ENCODE data around the gene PTBP1. TPM values are rescaled to one million over a fixed set of nuclear protein-coding genes. Genes with fewer than 3 reads are reported as not detected.

The PTBP1 gene
- total RNA-seq, 1 experiment from 2014 or later: 515 TPM

- Histone ChIP-seq H3K27me3 (ENCODE audit: control insufficient read depth, insufficient read depth, low read length) (no peaks in the 10 kb centered on the region), H3K4me3 (ENCODE audit: low read depth in 2 of 2, low read length in 2 of 2) (no peak overlapping the region), H3K36me3 (ENCODE audit: control insufficient read depth, insufficient read depth, low read length) (peaks cover 12% of the 10 kb centered on the region), H3K27ac (ENCODE audit: low read length) (no peak overlapping the region), H3K9me3 (ENCODE audit: control insufficient read depth, insufficient read depth, low read depth, low read length) (no peaks in the 10 kb centered on the region), H3K4me1 (ENCODE audit: control insufficient read depth, insufficient read depth, low read length) (no peaks in the 10 kb centered on the region)
- TF ChIP-seq TCF7L2 (IDR thresholded peaks at IDR 0.05; ENCODE audit: low read depth, low read length) (no peak), POLR2AphosphoS5 (IDR thresholded peaks at IDR 0.05; ENCODE audit: low read depth, low read length) (no peak), CTCF (IDR thresholded peaks at IDR 0.05) (no peak), SIN3A (IDR thresholded peaks at IDR 0.05; ENCODE audit: borderline replicate concordance, insufficient read depth, low read depth, low read length) (no peak)
- TF ChIP-seq, protein P1, sequence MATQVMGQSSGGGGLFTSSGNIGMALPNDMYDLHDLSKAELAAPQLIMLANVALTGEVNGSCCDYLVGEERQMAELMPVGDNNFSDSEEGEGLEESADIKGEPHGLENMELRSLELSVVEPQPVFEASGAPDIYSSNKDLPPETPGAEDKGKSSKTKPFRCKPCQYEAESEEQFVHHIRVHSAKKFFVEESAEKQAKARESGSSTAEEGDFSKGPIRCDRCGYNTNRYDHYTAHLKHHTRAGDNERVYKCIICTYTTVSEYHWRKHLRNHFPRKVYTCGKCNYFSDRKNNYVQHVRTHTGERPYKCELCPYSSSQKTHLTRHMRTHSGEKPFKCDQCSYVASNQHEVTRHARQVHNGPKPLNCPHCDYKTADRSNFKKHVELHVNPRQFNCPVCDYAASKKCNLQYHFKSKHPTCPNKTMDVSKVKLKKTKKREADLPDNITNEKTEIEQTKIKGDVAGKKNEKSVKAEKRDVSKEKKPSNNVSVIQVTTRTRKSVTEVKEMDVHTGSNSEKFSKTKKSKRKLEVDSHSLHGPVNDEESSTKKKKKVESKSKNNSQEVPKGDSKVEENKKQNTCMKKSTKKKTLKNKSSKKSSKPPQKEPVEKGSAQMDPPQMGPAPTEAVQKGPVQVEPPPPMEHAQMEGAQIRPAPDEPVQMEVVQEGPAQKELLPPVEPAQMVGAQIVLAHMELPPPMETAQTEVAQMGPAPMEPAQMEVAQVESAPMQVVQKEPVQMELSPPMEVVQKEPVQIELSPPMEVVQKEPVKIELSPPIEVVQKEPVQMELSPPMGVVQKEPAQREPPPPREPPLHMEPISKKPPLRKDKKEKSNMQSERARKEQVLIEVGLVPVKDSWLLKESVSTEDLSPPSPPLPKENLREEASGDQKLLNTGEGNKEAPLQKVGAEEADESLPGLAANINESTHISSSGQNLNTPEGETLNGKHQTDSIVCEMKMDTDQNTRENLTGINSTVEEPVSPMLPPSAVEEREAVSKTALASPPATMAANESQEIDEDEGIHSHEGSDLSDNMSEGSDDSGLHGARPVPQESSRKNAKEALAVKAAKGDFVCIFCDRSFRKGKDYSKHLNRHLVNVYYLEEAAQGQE (IDR thresholded peaks at IDR 0.05; ENCODE audit: insufficient read depth in 1 of 2, low read depth in 2 of 2, low read length in 1 of 2): no peak
- DNase-seq (ENCODE audit: low read depth, low spot score): no peak
- POLR2A ChIA-PET: interaction anchor here (0.6 to 0.7 kb wide), 2 partner anchors 16 to 30 kb away, joined by 4 read pairs; no protein-coding TSS in a partner anchor
- in situ Hi-C loops (cut with HindIII; ENCODE audit: low pct_unique_long_range_greater_than_20kb, low sequenced_read_pairs) (no loop called here), intact Hi-C loops (cut with micrococcal nuclease; ENCODE audit: unreplicated experiment) (no loop called here)
- no TSS peak for BruUV-seq (replicated peaks)
- no peak for ATAC-seq
- CTCF ChIA-PET: no interaction called here
These were observed 13.0 kb downstream of the PTBP1 start for GRCh38 chr19:810077-810855.

DNA sequence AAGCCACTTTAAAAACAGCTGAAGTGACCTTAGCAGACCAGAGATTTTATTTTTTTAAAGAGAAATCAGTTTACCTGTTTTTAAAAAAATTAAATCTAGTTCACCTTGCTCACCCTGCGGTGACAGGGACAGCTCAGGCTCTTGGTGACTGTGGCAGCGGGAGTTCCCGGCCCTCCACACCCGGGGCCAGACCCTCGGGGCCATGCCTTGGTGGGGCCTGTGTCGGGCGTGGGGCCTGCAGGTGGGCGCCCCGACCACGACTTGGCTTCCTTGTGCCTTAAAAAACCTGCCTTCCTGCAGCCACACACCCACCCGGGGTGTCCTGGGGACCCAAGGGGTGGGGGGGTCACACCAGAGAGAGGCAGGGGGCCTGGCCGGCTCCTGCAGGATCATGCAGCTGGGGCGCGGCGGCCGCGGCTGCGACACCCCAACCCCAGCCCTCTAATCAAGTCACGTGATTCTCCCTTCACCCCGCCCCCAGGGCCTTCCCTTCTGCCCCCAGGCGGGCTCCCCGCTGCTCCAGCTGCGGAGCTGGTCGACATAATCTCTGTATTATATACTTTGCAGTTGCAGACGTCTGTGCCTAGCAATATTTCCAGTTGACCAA, 13.7 kb downstream of the PTBP1 start:
- intact Hi-C loops (cut with micrococcal nuclease; ENCODE audit: unreplicated experiment) (no loop called here), in situ Hi-C loops (cut with HindIII; ENCODE audit: low pct_unique_long_range_greater_than_20kb, low sequenced_read_pairs) (no loop called here)
- ChIA-PET POLR2A (no interaction called here), CTCF (no interaction called here)
- Histone ChIP-seq H3K4me1 (ENCODE audit: control insufficient read depth, insufficient read depth, low read length) (no peaks in the 10 kb centered on the region), H3K4me3 (ENCODE audit: low read depth in 2 of 2, low read length in 2 of 2) (no peak overlapping the region), H3K9me3 (ENCODE audit: control insufficient read depth, insufficient read depth, low read depth, low read length) (no peaks in the 10 kb centered on the region), H3K27ac (ENCODE audit: low read length) (no peak overlapping the region), H3K27me3 (ENCODE audit: control insufficient read depth, insufficient read depth, low read length) (no peaks in the 10 kb centered on the region), H3K36me3 (ENCODE audit: control insufficient read depth, insufficient read depth, low read length) (peaks cover 12% of the 10 kb centered on the region)
- TF ChIP-seq SIN3A (IDR thresholded peaks at IDR 0.05; ENCODE audit: borderline replicate concordance, insufficient read depth, low read depth, low read length) (no peak), CTCF (IDR thresholded peaks at IDR 0.05) (no peak), POLR2AphosphoS5 (IDR thresholded peaks at IDR 0.05; ENCODE audit: low read depth, low read length) (no peak; the same call in none of the 2 replicates), TCF7L2 (IDR thresholded peaks at IDR 0.05; ENCODE audit: low read depth, low read length) (no peak)
- TF ChIP-seq, protein P1 (IDR thresholded peaks at IDR 0.05; ENCODE audit: insufficient read depth in 1 of 2, low read depth in 2 of 2, low read length in 1 of 2): no peak
- ATAC-seq: no peak
- no peak for DNase-seq (ENCODE audit: low read depth, low spot score)
- no TSS peak for BruUV-seq (replicated peaks)

Measured in Panc1 (cell line).